Posterior vena cava (tissue), 2 donors: Measurements from ENCODE around the gene PAK4. TPM values are rescaled to one million over a fixed set of nuclear protein-coding genes. Genes with fewer than 3 reads are reported as not detected.
"Not testable (repeated sequence)": the region's sequence is repeated elsewhere in the genome, so short reads cannot be mapped to it uniquely, and the experiment has no call there.

Experiments
- DNase-seq: peaks from one replicate; pipeline ENCODE4 v3.0.0-alpha.2; 2020; ENCODE audit warnings: low spot score
- intact Hi-C, 2 donors: fragments of 100-400 bp; cut with DNase I; formaldehyde crosslinking; loops; one replicate each; pipeline versions ENCODE4 v1.14.1 to v1.14.2; 2022 to 2023
- total RNA-seq, 2 donors: library from RNA; stranded (reverse); fragmentation: NEBNext Ultra II Directional; extraction: Animal tissue kit (Norgen Biotek cat#: 25700); gene quantifications; one replicate each; pipeline ENCODE4 v1.2.1, GENCODE V29; 2021
- donor health status: DM: yes; HTN: yes; CAD: no.
- donor health status: DM: yes; HTN: yes; CAD: no.

Gene PAK4
- total RNA-seq, 2 donors from 2014 or later = 15.0 to 17.3 TPM

DNA sequence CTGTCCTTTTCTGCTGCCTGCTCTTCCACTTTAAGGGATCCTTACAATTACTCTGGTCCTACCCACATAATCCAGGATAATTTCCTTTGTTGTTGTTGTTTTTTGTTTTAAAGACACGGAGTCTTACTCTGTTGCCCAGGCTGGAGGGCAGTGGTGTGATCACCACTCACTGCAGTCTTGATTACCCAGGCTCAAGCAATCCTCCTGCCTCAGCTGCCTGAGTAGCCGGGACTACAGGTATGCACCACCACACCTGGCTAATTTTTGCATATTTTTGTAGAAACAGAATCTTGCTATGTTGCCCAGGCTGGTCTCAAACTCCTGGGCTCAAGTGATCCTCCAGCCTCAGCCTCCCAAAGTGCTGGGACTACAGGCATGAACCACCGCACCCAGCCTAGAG is 89.7 kb downstream of the PAK4 start:
- DNase-seq, intact Hi-C loops: not testable (repeated sequence)

DNA sequence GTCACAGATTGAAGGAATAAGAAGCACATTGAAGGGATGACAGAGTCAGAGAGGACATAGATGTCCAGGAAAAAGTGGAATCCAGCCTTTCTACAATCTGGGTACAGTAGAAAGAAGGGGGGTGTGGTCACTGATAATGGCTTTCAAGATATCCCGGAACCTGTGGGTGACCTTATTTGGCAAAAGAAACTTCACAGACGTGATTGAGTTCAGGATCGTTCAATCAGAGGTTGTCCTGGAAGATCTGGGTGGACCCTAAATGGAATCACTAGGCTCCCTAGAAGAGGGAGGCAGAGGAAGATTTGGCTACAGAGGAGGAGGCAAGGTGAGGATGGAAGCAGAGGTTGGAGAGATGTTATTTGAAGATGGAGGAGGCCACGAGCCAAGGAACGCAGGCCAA is 91.5 kb downstream of the PAK4 start:
- DNase-seq = no peak
- intact Hi-C loops = no loop called here

DNA sequence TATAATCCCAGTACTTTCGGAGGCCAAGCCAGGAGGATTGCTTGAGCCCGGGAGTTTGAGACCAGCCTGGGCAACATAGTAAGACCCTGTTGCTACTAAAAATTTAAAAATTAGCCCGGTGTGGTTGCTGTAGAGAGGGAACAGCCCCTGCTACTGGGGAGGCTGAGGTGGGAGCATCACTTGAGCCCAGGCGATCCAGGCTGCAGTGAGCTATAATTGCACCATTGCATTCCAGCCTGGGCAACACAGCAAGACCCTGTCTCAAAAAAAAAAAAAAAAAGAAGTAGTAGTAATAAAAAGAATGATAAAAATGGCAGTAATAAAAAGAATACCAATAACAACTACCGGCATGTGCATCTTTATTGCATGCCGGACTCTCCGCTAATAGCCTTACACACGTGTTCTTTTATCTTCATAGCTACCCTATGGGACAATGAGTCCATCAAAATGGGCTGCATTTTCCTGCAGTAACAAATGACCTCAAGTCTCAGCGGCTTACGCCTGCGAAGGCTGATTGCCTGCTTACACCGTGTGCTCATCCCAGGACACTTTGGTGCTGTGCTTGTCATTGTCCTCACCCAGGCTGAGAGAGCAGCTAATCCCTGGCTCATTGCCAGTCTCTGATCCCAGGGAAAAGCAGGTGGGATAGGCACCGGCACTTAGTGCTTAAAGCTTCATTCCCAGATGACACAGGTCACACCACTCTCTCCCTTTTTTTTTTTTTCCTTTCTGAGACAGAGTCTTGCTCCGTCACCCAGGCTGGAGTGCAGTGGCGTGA is 92.8 kb downstream of the PAK4 start:
- DNase-seq = no peak
- intact Hi-C loops = no loop called here

- DNase-seq, intact Hi-C loops: not testable (repeated sequence)
Observed at GRCh38 chr19:39219108-39219507, 93.5 kb downstream of the PAK4 start.

DNA sequence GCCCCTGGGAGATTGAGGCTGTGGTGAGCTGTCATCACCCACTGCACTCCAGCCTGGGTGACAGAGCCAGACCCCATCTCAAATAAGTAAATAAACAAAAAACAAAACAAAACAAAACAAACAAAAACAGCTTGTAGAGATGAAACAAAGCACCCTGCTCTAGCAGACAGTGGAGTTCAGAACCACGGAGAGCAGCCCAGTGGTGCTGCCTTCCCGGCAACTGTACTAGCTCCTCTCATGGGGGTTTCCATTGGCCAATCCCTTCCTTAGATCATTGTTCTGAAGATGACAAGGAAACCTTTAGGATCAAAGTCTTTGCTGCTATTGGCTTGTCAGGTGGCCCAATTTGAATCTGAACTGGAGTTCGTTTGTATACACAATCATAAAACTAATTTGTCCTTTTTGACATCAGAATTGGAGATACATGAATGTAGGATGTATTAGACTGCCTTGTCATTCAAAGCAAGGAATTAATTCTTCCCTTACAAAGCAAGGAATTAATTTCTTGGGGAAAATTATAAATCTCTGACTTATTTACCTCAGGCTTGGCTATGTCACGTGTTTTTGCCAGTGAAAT is 98.2 kb downstream of the PAK4 start:
- intact Hi-C loops = no loop called here
- no peak for DNase-seq

- intact Hi-C loops = no loop called here
- no peak for DNase-seq
Observed at GRCh38 chr19:39224910-39225309, 99.3 kb downstream of the PAK4 start.

Other genes with a start within 250 kb of the PAK4 start
- 1 to 10 TPM; 5.8 to 6.1 TPM for gene RINL, start 247.5 kb upstream of the PAK4 start, total RNA-seq
- gene SIRT2, start 226.2 kb upstream of the PAK4 start, total RNA-seq = 10 to 100 TPM; 41.7 to 48.1 TPM
- 10 to 100 TPM; 19.3 to 23.1 TPM for gene NFKBIB, start 225.8 kb upstream of the PAK4 start, total RNA-seq
- under 1 TPM; 0.24 to 0.37 TPM for gene CCER2, start 213.6 kb upstream of the PAK4 start, total RNA-seq
- gene SARS2, start 195.0 kb upstream of the PAK4 start, total RNA-seq = 1 to 10 TPM; 8.2 to 9.5 TPM
- 10 to 100 TPM; 17.8 to 21.4 TPM for gene MRPS12, start 194.8 kb upstream of the PAK4 start, total RNA-seq
- gene FBXO17, start 150.0 kb upstream of the PAK4 start, total RNA-seq = 10 to 100 TPM; 17.4 to 23.0 TPM
- gene FBXO27, start 93.2 kb upstream of the PAK4 start, total RNA-seq = 10 to 100 TPM in 1 of 2 donors, 1 to 10 TPM in 1; 8.5 to 10.0 TPM
- gene ACP7, start 41.4 kb upstream of the PAK4 start, total RNA-seq = not detected
- gene NCCRP1, start 71.2 kb downstream of the PAK4 start, total RNA-seq = not detected
- gene SYCN, start 78.5 kb downstream of the PAK4 start, total RNA-seq = not detected
- gene IFNL3, start 119.2 kb downstream of the PAK4 start, total RNA-seq = not detected
- not detected for gene IFNL4, start 123.1 kb downstream of the PAK4 start, total RNA-seq
- gene IFNL2, start 142.6 kb downstream of the PAK4 start, total RNA-seq = not detected
- gene IFNL1, start 170.6 kb downstream of the PAK4 start, total RNA-seq = not detected
- gene LRFN1, start 195.1 kb downstream of the PAK4 start, total RNA-seq = under 1 TPM; 0.29 to 0.32 TPM
- gene GMFG, start 210.3 kb downstream of the PAK4 start, total RNA-seq = 10 to 100 TPM; 35.0 to 48.4 TPM
- gene SAMD4B, start 216.6 kb downstream of the PAK4 start, total RNA-seq = 100 to 1,000 TPM in 1 of 2 donors, 10 to 100 TPM in 1; 74.5 to 119 TPM